ENCODE data around the gene MTHFD2. TPM values are rescaled to one million over a fixed set of nuclear protein-coding genes. Genes with fewer than 3 reads are reported as not detected.
"Not testable (repeated sequence)": the region's sequence is repeated elsewhere in the genome, so short reads cannot be mapped to it uniquely, and the experiment has no call there.

Gene MTHFD2
- polyA plus RNA-seq, 3 donors: 26.9 to 31.0 (median 29.8) TPM

- no peak for DNase-seq (ENCODE audit: low read depth in 3 of 3, low spot score in 2 of 3)
These were observed 28.3 kb downstream of the MTHFD2 start for GRCh38 chr2:74226648-74227213.

- DNase-seq (ENCODE audit: low read depth in 3 of 3, low spot score in 2 of 3): no peak
These were observed 29.2 kb downstream of the MTHFD2 start for GRCh38 chr2:74227646-74228045.

GRCh38 chr2:74228772-74229171 is 30.4 kb downstream of the MTHFD2 start:
- DNase-seq (ENCODE audit: low read depth in 3 of 3, low spot score in 2 of 3): no peak

- DNase-seq (ENCODE audit: low read depth in 3 of 3, low spot score in 2 of 3): not testable (repeated sequence)
These were observed 31.4 kb downstream of the MTHFD2 start for GRCh38 chr2:74229865-74230264.

GRCh38 chr2:74232426-74232825 is 34.0 kb downstream of the MTHFD2 start:
- DNase-seq (ENCODE audit: low read depth in 3 of 3, low spot score in 2 of 3): no peak

- DNase-seq (ENCODE audit: low read depth in 3 of 3, low spot score in 2 of 3): no peak
These were observed 35.2 kb downstream of the MTHFD2 start for GRCh38 chr2:74233648-74234047.

- no peak for DNase-seq (ENCODE audit: low read depth in 3 of 3, low spot score in 2 of 3)
These were observed 36.6 kb downstream of the MTHFD2 start for GRCh38 chr2:74235041-74235440.

GRCh38 chr2:74238879-74239278 is 40.5 kb downstream of the MTHFD2 start:
- no peak for DNase-seq (ENCODE audit: low read depth in 3 of 3, low spot score in 2 of 3)

GRCh38 chr2:74239346-74239745 is 40.9 kb downstream of the MTHFD2 start:
- DNase-seq (ENCODE audit: low read depth in 3 of 3, low spot score in 2 of 3): no peak

- DNase-seq (ENCODE audit: low read depth in 3 of 3, low spot score in 2 of 3): no peak
These were observed 44.1 kb downstream of the MTHFD2 start for GRCh38 chr2:74242354-74243071.

- DNase-seq (ENCODE audit: low read depth in 3 of 3, low spot score in 2 of 3): no peak
These were observed 45.9 kb downstream of the MTHFD2 start for GRCh38 chr2:74244286-74244685.

- DNase-seq (ENCODE audit: low read depth in 3 of 3, low spot score in 2 of 3): no peak
These were observed 48.2 kb downstream of the MTHFD2 start for GRCh38 chr2:74246496-74247195.

GRCh38 chr2:74249406-74250122 is 51.1 kb downstream of the MTHFD2 start:
- DNase-seq (ENCODE audit: low read depth in 3 of 3, low spot score in 2 of 3): no peak

- peak in 2 of 3 donors; percentile 23 to 26 for DNase-seq (ENCODE audit: low read depth in 3 of 3, low spot score in 2 of 3)
These were observed 51.8 kb downstream of the MTHFD2 start for GRCh38 chr2:74250189-74250631.

- DNase-seq (ENCODE audit: low read depth in 3 of 3, low spot score in 2 of 3): no peak
These were observed 53.6 kb downstream of the MTHFD2 start for GRCh38 chr2:74252036-74252435.

- DNase-seq (ENCODE audit: low read depth in 3 of 3, low spot score in 2 of 3): no peak
These were observed 54.4 kb downstream of the MTHFD2 start for GRCh38 chr2:74252862-74253261.

- DNase-seq (ENCODE audit: low read depth in 3 of 3, low spot score in 2 of 3): no peak
These were observed 55.0 kb downstream of the MTHFD2 start for GRCh38 chr2:74253306-74253970.

GRCh38 chr2:74253971-74254310 is 55.5 kb downstream of the MTHFD2 start:
- DNase-seq (ENCODE audit: low read depth in 3 of 3, low spot score in 2 of 3): no peak

GRCh38 chr2:74255660-74256213 is 57.3 kb downstream of the MTHFD2 start:
- DNase-seq (ENCODE audit: low read depth in 3 of 3, low spot score in 2 of 3): no peak

GRCh38 chr2:74259191-74259590 is 60.8 kb downstream of the MTHFD2 start:
- no peak for DNase-seq (ENCODE audit: low read depth in 3 of 3, low spot score in 2 of 3)
